ENCODE results near the gene MRPL55. TPM values are rescaled to one million over a fixed set of nuclear protein-coding genes. Genes with fewer than 3 reads are reported as not detected.

MRPL55 gene
- total and polyA plus RNA-seq, 2 of the 13 experiments (the other 11 are each of a cell fraction or from before 2014, with no cell fraction given): 58.6 to 92.9 TPM

DNA sequence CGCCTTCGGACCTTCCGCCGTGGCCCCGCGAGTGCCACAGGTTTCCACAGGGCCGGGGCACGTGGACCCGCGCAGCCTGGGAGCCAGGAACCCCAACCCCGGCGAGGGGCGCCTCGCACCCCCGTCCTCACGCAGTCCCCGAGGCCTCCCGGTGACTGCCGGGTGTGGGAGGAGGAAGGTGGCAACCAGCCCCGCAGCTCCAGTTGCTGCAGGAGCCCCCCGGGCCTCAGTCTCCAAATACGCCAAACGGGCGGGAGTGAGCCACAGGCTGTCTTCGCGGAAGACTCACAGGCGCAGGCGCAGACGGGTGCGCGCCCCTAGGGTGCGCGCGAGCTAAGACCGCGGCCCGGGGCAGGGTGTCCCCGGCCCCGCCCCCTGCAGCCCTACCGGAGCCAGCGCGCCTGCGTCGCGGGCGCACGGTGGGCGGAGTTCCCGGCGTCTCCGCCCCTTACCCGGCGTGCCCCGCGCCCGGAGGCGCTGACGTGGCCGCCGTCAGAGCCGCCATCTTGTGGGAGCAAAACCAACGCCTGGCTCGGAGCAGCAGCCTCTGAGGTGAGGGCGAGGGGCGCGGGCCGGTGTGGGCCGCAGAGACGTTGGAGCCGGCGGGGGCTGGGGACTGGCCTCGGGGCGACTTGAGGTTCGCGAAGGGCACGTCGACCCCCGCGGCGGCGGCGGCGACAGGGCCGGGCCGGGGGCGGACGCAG, 26.7 kb downstream of the MRPL55 start, which contains the start of gene ARF1 (continued):
- TF ChIP-seq ELF3 (CRISPR knock-in tag; IDR thresholded peaks at IDR 0.05) (0 out of 2 replicates have a peak, but pooled peaks have one; percentile 46), ZNF317 (CRISPR knock-in tag; IDR thresholded peaks at IDR 0.05) (no peak), WIZ (CRISPR knock-in tag; IDR thresholded peaks at IDR 0.05) (no peak), ZNF468 (CRISPR knock-in tag; IDR thresholded peaks at IDR 0.05) (no peak), NR3C1 (CRISPR knock-in tag; IDR thresholded peaks at IDR 0.05) (no peak), NFKBIZ (CRISPR knock-in tag; IDR thresholded peaks at IDR 0.05) (no peak), ZUFSP (CRISPR knock-in tag; IDR thresholded peaks at IDR 0.05; ENCODE audit: borderline replicate concordance) (no peak), ATF5 (CRISPR knock-in tag; IDR thresholded peaks at IDR 0.05; ENCODE audit: low read depth) (no peak), ZNF687 (CRISPR knock-in tag; IDR thresholded peaks at IDR 0.05) (peak; percentile 89), REPIN1 (CRISPR knock-in tag; IDR thresholded peaks at IDR 0.05; ENCODE audit: borderline replicate concordance, low read depth) (0 out of 2 replicates have a peak, but pooled peaks have one; percentile 34), ISL2 (CRISPR knock-in tag; IDR thresholded peaks at IDR 0.05) (peak; percentile 51; the same call in 1 of the 2 replicates), ZNF7 (CRISPR knock-in tag; IDR thresholded peaks at IDR 0.05) (no peak), ARID3A (IDR thresholded peaks at IDR 0.05; ENCODE audit: low read depth, low read length) (no peak), ZSCAN20 (CRISPR knock-in tag; IDR thresholded peaks at IDR 0.05; ENCODE audit: borderline replicate concordance) (0 out of 2 replicates have a peak, but pooled peaks have one; percentile 43)
- TF ChIP-seq, protein P1, sequence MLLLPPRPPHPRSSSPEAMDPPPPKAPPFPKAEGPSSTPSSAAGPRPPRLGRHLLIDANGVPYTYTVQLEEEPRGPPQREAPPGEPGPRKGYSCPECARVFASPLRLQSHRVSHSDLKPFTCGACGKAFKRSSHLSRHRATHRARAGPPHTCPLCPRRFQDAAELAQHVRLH (CRISPR knock-in tag; IDR thresholded peaks at IDR 0.05; ENCODE audit: borderline replicate concordance, low read depth): peak; percentile 41; the same call in 1 of the 2 replicates
- TF ChIP-seq, protein P2, sequence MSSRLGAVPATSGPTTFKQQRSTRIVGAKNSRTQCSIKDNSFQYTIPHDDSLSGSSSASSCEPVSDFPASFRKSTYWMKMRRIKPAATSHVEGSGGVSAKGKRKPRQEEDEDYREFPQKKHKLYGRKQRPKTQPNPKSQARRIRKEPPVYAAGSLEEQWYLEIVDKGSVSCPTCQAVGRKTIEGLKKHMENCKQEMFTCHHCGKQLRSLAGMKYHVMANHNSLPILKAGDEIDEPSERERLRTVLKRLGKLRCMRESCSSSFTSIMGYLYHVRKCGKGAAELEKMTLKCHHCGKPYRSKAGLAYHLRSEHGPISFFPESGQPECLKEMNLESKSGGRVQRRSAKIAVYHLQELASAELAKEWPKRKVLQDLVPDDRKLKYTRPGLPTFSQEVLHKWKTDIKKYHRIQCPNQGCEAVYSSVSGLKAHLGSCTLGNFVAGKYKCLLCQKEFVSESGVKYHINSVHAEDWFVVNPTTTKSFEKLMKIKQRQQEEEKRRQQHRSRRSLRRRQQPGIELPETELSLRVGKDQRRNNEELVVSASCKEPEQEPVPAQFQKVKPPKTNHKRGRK (CRISPR knock-in tag; IDR thresholded peaks at IDR 0.05): no peak

Measured in HepG2 (cell line).